ENCODE measurements around the gene OR2T34.
"Not testable (repeated sequence)": the region's sequence is repeated elsewhere in the genome, so short reads cannot be mapped to it uniquely, and the experiment has no call there.

Gene OR2T34

GRCh38 chr1:248551027-248551426, 23.5 kb downstream of the OR2T34 start:
- DNase-seq, result not testable (repeated sequence)

- not testable (repeated sequence) for DNase-seq
Measured at GRCh38 chr1:248547383-248547782, 27.2 kb downstream of the OR2T34 start.

- DNase-seq, result not testable (repeated sequence)
Measured at GRCh38 chr1:248537449-248537848, 37.1 kb downstream of the OR2T34 start.

Measured in fibroblast of skin of back (primary cell).